Rectal smooth muscle tissue (tissue), 1 donor: Measurements from ENCODE around the gene MTFP1.

Experiments
- H3K27ac ChIP-seq: one replicate; pipeline ENCODE4 v1.7.0; 2013; ENCODE audit warnings: low read depth, low read length, inconsistent platforms
- H3K27me3 ChIP-seq: one replicate; pipeline ENCODE4 v1.7.0; 2013; ENCODE audit warnings: low read length; ENCODE audit not compliant: control insufficient read depth, insufficient read depth
- H3K36me3 ChIP-seq: one replicate; pipeline ENCODE4 v1.7.0; 2013; ENCODE audit warnings: low read length; ENCODE audit not compliant: control insufficient read depth, insufficient read depth
- H3K4me1 ChIP-seq: one replicate; pipeline ENCODE4 v1.7.0; 2013; ENCODE audit warnings: low read length; ENCODE audit not compliant: control insufficient read depth, insufficient read depth
- H3K4me3 ChIP-seq: one replicate; pipeline ENCODE4 v1.7.0; 2013; ENCODE audit warnings: low read length
- H3K9ac ChIP-seq: one replicate; pipeline ENCODE4 v1.7.0; 2013; ENCODE audit warnings: low read length

MTFP1 gene

DNA sequence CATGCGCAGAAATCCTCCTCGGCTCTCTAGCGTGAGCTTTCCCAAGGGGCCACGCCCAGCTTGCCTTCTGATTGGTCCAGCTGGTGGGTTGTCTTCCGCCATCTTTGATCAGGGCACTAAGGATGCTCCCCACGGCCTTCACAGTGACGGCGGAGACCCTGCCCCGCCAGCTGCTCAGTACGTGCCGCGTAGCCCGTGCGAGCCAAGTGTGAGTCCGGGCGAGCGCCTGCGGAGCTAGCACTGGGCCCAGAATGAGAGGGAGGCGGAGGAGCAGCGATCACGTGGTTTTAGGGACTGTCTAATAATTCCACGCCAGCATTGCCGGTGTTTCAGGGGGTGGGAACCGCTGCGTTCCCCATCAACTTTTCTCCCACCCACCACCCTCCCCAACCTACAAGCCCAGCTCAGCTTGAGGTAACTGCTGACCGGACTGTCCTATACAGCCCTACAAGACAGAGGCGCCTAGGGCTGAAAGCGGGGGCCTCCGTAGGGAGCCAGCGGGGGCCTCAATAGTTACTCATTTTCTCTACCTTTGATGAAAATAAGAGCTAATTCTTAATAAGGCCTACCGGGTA, 1.5 kb upstream of the MTFP1 start:
- Histone ChIP-seq H3K4me3 (peak overlapping the region; percentile 82), H3K27ac (peak overlapping the region; percentile 95), H3K36me3 (no peaks in the 10 kb centered on the region), H3K9ac (peak overlapping the region; percentile 85), H3K4me1 (peaks cover 16% of the 10 kb centered on the region), H3K27me3 (no peaks in the 10 kb centered on the region)

DNA sequence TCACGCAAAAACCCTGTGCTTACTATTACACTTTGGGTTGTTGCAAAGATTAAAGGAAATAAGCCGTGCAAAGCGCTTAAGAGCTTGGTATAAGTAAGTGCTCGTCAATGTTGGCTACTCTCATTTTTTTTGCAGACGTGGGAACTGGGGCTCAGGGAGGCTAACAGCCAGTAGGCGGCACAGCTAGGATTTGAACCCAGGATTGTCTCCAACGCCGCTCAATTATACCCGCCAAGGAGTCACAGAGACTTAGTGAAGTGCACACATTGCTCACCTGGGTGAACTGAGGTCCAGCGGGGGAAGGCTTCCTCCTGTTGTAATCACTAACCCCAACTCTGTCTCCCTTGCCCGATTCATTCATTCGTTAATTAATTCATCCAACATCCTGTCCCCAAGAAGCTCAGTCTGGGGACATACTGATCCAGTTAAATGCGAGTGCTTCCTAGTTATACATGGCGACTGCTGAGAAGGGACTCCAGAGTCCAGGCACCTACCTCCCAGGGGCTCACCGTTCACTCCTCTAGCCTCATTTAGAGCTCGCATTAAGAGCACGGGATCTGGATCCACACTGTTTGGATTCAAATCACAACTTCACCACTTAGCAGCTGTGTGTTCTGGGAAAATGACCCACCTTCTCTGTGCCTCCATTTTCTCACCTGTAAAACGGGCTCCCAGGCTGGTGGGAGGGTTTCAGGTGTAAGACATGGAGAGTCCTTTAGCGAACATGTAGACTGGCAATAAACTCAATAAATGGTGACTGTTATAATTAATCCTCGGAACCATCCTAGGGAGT, 838 bp upstream of the MTFP1 start:
- no peaks in the 10 kb centered on the region for H3K36me3 ChIP-seq
- H3K4me1 ChIP-seq: peaks cover 16% of the 10 kb centered on the region
- H3K27me3 ChIP-seq: no peaks in the 10 kb centered on the region
- no peak overlapping the region for H3K9ac ChIP-seq
- H3K27ac ChIP-seq: peak overlapping the region; percentile 95
- H3K4me3 ChIP-seq: peak overlapping the region; percentile 82

DNA sequence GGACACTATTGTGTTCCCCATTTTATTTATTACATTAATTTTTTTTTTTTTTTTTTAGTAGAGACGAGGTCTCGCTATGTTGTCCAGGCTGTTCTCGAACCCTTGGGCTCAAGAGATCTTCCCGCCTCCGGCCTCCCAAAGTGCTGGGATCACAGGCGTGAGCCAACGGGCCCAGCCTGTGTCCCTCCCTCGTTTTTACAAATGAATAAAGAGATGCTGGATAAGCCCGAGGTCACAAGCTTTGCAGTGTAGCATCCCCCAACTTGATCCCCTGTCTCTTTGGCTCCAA, 297 bp upstream of the MTFP1 start:
- Histone ChIP-seq H3K27ac (no peak overlapping the region), H3K4me3 (peak overlapping the region; percentile 78), H3K9ac (peak overlapping the region; percentile 45), H3K4me1 (peaks cover 16% of the 10 kb centered on the region), H3K36me3 (no peaks in the 10 kb centered on the region), H3K27me3 (no peaks in the 10 kb centered on the region)

DNA sequence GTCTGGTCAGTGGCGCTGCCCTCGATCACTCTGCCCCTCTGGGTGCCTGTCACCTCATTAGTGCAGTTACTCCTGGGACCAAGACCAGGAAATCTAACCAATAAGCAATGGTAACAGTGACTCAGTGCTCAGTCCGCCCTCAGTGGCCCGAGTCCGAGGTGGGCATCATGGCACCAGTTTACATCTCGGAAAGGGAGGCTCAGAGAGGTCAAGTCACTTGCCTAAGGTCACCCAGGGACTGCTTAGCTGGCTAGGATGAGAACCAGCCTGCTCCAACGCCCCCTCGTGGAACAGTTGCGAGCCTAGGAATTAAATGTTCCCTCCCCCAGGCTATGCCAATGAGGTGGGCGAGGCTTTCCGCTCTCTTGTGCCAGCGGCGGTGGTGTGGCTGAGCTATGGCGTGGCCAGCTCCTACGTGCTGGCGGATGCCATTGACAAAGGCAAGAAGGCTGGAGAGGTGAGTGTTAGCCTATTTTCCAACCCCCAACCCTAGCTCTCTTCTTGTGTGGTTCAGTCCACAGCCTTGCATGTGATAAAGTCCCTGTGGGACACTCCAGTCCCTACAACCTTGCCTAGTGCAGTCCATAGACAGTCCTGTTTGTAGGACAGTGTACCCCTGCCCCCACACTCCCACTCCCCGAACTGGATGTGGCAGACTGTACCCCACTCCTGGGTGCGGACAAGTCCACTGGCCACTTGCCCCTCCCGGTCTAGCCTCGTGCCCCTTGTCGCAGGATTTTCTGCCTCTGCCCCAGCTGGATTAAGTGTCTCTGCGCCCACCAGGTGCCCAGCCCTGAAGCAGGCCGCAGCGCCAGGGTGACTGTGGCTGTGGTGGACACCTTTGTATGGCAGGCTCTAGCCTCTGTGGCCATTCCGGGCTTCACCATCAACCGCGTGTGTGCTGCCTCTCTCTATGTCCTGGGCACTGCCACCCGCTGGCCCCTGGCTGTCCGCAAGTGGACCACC, 1.1 kb downstream of the MTFP1 start:
- peak overlapping the region; percentile 25 for H3K27ac ChIP-seq

DNA sequence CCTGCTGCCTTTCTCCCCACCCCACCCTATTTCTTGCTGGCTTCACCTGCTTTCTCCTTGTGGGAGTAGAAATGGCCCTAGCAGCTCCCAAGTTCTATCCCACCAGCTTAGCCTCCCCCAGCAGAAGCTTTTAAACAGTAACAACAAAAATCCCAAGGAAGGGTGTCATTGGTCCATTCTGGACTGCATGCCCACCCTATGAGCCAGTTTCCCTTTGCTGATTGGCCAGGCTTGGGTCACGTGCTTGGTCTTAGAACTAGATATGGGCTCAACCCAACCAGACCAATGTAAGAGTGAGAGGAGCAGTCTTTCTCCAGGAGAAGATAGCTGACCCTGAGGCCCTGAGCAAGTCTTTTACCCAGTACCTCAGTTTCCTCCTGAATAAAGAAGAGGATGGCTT, 2.3 kb downstream of the MTFP1 start:
- no peak overlapping the region for H3K4me3 ChIP-seq
- H3K27me3 ChIP-seq: no peaks in the 10 kb centered on the region
- H3K36me3 ChIP-seq: no peaks in the 10 kb centered on the region
- H3K27ac ChIP-seq: no peak overlapping the region
- H3K4me1 ChIP-seq: peaks cover 8% of the 10 kb centered on the region
- H3K9ac ChIP-seq: no peak overlapping the region

More for the DNA sequence above, 1.1 kb downstream of the MTFP1 start:
- Histone ChIP-seq H3K4me3 (peak overlapping the region; percentile 78), H3K9ac (no peak overlapping the region), H3K36me3 (no peaks in the 10 kb centered on the region), H3K4me1 (peaks cover 16% of the 10 kb centered on the region), H3K27me3 (no peaks in the 10 kb centered on the region)

DNA sequence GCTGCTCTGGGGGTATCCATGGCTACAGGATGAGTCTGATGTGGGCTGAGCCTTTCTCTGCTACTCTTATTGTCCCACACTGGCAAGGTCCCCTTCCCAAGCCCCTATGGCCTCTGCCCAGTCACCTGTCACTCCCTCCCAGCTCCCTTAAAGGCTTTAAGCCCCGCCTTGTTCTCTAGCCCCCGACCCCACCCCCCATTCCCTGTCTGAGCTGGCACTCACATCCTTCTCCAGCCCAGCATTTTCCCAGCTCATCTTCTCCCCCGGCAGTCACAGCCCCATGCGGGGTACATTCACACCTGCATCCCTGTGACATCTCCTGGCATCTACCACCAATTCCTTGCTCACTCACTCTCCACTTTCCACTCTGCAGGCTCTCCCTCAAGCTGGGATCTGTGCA, 4.3 kb downstream of the MTFP1 start:
- Histone ChIP-seq H3K4me1 (peaks cover 2% of the 10 kb centered on the region), H3K27ac (no peak overlapping the region), H3K9ac (no peak overlapping the region), H3K27me3 (no peaks in the 10 kb centered on the region), H3K36me3 (no peaks in the 10 kb centered on the region), H3K4me3 (no peak overlapping the region)

DNA sequence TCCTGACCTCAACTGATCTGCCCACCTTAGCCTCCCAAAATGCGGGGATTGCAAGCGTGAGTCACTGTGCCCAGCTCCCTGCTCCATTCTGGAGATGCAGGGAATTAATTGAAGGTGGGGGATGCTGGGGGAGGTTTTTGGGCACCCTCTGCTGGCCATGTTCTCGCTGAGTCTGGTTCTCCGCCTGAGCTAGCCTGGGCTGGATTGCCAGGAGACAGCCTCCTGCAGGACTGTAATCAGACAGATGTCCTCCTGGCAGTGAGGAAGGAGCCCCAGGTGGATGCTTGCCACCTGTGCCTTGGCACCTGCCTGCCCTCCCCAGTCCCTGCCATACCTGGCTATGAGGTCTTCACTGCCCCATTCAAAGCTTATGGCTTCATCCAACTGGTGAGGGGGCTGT, 5.4 kb downstream of the MTFP1 start:
- Histone ChIP-seq H3K9ac (no peak overlapping the region), H3K27me3 (no peaks in the 10 kb centered on the region), H3K36me3 (no peaks in the 10 kb centered on the region), H3K4me1 (no peaks in the 10 kb centered on the region), H3K27ac (no peak overlapping the region), H3K4me3 (no peak overlapping the region)

DNA sequence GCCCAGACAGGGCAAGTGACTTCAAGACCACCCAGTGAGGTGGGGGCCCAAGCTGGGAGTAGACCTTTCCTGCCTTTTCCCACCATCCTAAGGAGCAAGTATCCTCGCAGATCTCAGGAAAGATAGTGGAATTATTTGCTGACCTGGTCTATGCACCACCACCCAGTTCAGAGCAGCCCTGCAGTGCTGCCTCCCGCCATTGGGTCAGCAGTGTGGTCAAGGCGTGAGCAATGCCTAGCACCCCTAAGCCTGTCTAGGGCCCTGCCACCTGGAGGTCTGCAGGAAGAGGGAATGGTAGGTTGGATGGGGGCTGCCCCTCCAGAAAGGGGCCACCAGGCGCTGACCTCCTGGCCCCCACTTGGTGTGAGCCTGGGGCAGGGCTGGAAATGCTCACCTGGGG, 6.5 kb downstream of the MTFP1 start:
- H3K27me3 ChIP-seq: no peaks in the 10 kb centered on the region
- no peak overlapping the region for H3K4me3 ChIP-seq
- H3K4me1 ChIP-seq: no peaks in the 10 kb centered on the region
- no peaks in the 10 kb centered on the region for H3K36me3 ChIP-seq
- no peak overlapping the region for H3K27ac ChIP-seq
- H3K9ac ChIP-seq: no peak overlapping the region

DNA sequence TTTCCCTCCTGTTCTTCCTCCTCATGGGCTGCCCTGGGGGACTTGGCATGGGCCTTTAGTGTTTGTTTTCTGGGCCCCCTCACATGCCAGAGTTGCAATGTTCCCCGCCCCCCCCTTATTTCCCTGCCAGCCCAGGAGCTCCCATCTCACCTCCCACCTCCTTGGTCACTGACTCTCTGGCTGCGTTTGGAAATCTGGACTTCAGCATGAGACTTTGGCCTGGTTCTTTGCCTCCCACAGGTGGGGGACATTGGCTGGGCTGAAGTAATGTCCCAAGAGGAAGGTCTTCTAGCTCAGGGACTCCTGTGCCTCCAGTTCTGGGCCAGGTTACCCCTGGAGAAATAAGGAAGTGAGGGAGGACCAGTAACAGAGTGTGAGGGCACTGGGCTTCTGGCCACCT, 7.0 kb downstream of the MTFP1 start:
- H3K36me3 ChIP-seq: no peaks in the 10 kb centered on the region
- no peak overlapping the region for H3K9ac ChIP-seq
- H3K27ac ChIP-seq: no peak overlapping the region

DNA sequence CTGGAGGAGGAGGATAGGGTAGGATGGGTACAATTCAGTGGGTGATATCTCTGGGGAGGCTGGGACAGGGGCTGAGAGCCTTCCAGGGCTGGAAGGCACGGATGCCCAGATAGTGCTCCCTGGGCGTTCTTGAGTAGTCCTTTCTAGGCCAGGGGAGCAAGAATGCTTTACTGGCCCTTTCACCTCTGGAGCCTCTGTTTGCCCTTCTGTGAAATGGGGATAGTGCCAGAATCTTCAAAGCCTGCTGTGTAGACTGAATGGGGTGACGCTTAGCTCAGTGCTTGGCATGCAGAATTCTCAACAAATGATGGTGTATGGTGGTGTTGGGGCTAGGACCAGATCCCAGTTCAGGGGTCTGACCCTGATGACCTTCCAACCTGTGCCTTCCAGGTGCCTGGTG, 7.7 kb downstream of the MTFP1 start:
- Histone ChIP-seq H3K4me3 (no peak overlapping the region), H3K36me3 (no peaks in the 10 kb centered on the region), H3K27ac (no peak overlapping the region), H3K9ac (no peak overlapping the region), H3K27me3 (no peaks in the 10 kb centered on the region), H3K4me1 (no peaks in the 10 kb centered on the region)

More for the DNA sequence above, 7.0 kb downstream of the MTFP1 start:
- Histone ChIP-seq H3K4me1 (no peaks in the 10 kb centered on the region), H3K27me3 (no peaks in the 10 kb centered on the region), H3K4me3 (no peak overlapping the region)

DNA sequence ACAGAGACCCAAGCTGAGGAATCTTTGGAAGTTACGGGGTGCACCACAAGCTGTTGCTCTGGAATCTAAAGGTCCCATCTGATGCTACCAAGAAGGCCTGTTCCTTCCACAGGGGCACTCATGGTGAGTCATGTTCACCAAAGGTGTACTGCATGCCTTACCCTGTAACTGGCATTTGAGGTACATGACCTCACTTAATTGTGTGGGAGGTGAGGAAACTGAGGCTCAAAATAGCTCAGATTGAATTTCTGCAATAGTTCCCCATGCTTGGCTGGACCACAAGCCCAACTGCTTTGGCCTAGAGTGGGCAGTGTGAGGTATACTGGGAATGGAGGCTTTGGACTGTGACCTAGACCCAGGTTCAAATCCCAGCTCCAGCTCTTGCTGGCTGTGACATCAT, 8.2 kb downstream of the MTFP1 start:
- no peak overlapping the region for H3K4me3 ChIP-seq
- H3K4me1 ChIP-seq: no peaks in the 10 kb centered on the region
- no peak overlapping the region for H3K27ac ChIP-seq
- no peaks in the 10 kb centered on the region for H3K36me3 ChIP-seq
- no peaks in the 10 kb centered on the region for H3K27me3 ChIP-seq
- no peak overlapping the region for H3K9ac ChIP-seq

DNA sequence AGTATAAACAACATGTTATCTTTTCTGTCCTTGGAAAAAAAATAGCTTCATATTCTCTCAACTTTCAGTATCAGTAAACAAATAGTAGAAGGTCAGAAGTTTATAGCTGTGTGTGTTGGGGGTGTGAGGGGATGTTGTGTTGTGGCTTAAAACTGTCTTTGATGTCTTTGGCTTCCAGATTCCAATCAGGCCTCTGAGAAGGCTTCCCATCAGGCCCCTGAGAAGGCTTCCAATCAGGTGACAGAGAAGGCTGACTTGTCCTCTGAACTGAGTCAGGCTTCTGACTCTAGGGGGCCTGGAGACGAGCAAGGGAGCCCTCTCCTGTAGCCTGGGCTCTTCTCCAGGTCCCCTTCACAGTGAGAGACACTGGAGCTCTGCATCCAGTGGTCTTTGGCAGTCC, 9.3 kb downstream of the MTFP1 start:
- Histone ChIP-seq H3K36me3 (no peaks in the 10 kb centered on the region), H3K4me1 (no peaks in the 10 kb centered on the region), H3K9ac (no peak overlapping the region), H3K27ac (no peak overlapping the region), H3K27me3 (no peaks in the 10 kb centered on the region), H3K4me3 (no peak overlapping the region)
